ENCODE results near the gene MFSD6L.

Gene MFSD6L

GRCh38 chr17:8747742-8748141, 51.4 kb downstream of the MFSD6L start:
- ATAC-seq, result no peak
- no peaks in the 10 kb centered on the region for H3K36me3 Mint-ChIP-seq
- H3K9me3 Mint-ChIP-seq, result no peaks in the 10 kb centered on the region
- H3K27ac Mint-ChIP-seq, result no peak overlapping the region
- no peak overlapping the region for H3K4me3 Mint-ChIP-seq
- peaks cover 22% of the 10 kb centered on the region for H3K4me1 Mint-ChIP-seq
- no peaks in the 10 kb centered on the region for H3K27me3 Mint-ChIP-seq
